Measurements from ENCODE around the gene CPNE9. TPM values are rescaled to one million over a fixed set of nuclear protein-coding genes. Genes with fewer than 3 reads are reported as not detected.

CPNE9 gene, protein sequence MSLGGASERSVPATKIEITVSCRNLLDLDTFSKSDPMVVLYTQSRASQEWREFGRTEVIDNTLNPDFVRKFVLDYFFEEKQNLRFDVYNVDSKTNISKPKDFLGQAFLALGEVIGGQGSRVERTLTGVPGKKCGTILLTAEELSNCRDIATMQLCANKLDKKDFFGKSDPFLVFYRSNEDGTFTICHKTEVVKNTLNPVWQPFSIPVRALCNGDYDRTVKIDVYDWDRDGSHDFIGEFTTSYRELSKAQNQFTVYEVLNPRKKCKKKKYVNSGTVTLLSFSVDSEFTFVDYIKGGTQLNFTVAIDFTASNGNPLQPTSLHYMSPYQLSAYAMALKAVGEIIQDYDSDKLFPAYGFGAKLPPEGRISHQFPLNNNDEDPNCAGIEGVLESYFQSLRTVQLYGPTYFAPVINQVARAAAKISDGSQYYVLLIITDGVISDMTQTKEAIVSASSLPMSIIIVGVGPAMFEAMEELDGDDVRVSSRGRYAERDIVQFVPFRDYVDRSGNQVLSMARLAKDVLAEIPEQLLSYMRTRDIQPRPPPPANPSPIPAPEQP
- total RNA-seq (2022) (not detected in 2 replicates), Bru-seq, nascent RNA (percentile 9 among the genes with signal in this experiment), BruChase-seq, experiment 1, labeled RNA remaining after a 2-hour chase (percentile 14 among the genes with signal in this experiment), BruChase-seq, experiment 2, labeled RNA remaining after a 6-hour chase (percentile 12 among the genes with signal in this experiment)
- long read RNA-seq, partial matches to known transcripts = 0 of 1 reads
- long read RNA-seq, other reads (novel, unspliced or antisense) = 1 of 1 reads

DNA sequence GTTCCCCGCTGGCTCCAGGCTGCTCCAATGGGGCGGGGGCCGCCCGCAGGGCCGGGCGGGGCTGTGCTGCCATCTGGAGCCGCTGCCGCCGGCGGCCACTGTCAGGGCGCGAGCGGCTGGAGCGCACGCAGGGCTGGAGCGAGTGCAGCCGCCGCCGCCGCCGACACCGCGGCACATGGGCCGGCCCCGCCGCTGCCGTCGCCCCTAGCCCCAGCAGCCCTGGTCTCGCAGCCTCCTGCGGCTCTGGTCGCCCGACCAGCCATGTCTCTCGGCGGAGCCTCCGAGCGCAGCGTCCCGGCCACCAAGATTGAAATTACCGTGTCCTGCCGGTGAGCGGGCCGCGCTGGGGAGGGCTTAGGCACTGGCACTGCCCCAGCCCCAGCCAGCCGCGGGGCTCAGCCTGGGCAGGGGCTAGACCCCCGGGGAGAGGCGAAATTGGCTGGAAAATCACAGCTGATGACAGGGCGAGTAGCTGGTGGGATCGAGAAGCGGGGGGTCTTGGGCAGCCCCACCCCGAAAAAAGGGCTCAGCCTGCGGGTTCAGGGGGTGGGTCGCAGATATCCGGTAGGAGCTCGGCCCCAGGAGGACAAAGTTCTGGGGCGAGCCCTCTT is at the start of gene CPNE9:
TSS of gene CPNE9 (plus strand) at position 98 of the 611 bp plus-strand sequence. CDS start at position 262, 164 bp downstream.
- POLR2A ChIA-PET = no interaction called here
- Mint-ChIP-seq H3K27me3 (ENCODE audit: insufficient read depth, unreplicated experiment) (peaks cover 15% of the 10 kb centered on the region), H3K27ac (ENCODE audit: unreplicated experiment) (no peak within 1 kb of the TSS), H3K36me3 (ENCODE audit: insufficient read depth, unreplicated experiment) (no peaks in the 10 kb centered on the region), H3K4me1 (ENCODE audit: low read depth, unreplicated experiment) (no peaks in the 10 kb centered on the region), H3K9me3 (ENCODE audit: unreplicated experiment) (no peaks in the 10 kb centered on the region), H3K4me3 (ENCODE audit: unreplicated experiment) (peak within 1 kb of the TSS; percentile 78)
- Histone ChIP-seq H3K4me1 (0 out of 2 replicates have a peak, but pooled peaks cover 5% of the 10 kb centered on the region), H3K9me3 (no peaks in the 10 kb centered on the region), H3K27me3 (replicated peaks; ENCODE audit: control insufficient read depth, insufficient read depth, low read length) (no peaks in the 10 kb centered on the region; the same call in 1 of the 2 replicates), H3K36me3 (ENCODE audit: control insufficient read depth, insufficient read depth, low read length) (no peaks in the 10 kb centered on the region), H3K4me3 (ENCODE audit: low read depth, low read length) (peak within 1 kb of the TSS; percentile 53)
- no TSS peak for BruUV-seq (replicated peaks)
- CTCF ChIA-PET = no interaction called here
- intact Hi-C loops (cut with micrococcal nuclease; ENCODE audit: unreplicated experiment) = loop anchor here (10.0 kb wide), 1 partner anchor 199 kb away; no protein-coding TSS in a partner anchor
- TF ChIP-seq, protein P1, sequence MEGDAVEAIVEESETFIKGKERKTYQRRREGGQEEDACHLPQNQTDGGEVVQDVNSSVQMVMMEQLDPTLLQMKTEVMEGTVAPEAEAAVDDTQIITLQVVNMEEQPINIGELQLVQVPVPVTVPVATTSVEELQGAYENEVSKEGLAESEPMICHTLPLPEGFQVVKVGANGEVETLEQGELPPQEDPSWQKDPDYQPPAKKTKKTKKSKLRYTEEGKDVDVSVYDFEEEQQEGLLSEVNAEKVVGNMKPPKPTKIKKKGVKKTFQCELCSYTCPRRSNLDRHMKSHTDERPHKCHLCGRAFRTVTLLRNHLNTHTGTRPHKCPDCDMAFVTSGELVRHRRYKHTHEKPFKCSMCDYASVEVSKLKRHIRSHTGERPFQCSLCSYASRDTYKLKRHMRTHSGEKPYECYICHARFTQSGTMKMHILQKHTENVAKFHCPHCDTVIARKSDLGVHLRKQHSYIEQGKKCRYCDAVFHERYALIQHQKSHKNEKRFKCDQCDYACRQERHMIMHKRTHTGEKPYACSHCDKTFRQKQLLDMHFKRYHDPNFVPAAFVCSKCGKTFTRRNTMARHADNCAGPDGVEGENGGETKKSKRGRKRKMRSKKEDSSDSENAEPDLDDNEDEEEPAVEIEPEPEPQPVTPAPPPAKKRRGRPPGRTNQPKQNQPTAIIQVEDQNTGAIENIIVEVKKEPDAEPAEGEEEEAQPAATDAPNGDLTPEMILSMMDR (IDR thresholded peaks at IDR 0.05; ENCODE audit: insufficient read depth in 1 of 2, low read depth in 1 of 2, low read length in 1 of 2, severe bottlenecking in 1 of 2, unreplicated experiment in 1 of 2) = no peak
- DNase-seq = peak in 1 of 2 experiments; percentile 34

DNA sequence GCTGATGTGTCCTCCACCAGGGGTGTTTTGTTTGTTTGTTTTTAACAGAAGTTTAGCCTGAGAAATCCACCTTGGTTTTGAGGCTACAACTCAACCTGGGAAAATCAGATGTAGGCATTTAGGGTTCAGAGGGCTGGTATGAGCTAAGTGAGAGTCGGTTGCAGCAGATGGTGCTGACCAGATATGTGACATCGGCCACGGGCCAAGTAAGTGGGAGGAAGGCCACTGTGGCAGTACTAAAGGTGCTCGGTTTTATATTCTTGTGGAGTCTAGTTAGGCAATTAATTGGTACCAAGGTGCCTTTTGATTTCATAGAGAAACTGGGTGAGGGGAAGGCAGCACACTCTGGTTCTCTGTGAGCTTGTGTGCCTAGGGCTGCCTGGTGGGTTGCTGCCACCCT is 43.8 kb upstream of the CPNE9 start:
- Histone ChIP-seq H3K27me3 (replicated peaks; ENCODE audit: control insufficient read depth, insufficient read depth, low read length) (no peaks in the 10 kb centered on the region), H3K36me3 (ENCODE audit: control insufficient read depth, insufficient read depth, low read length) (0 out of 2 replicates have a peak, but pooled peaks cover 1% of the 10 kb centered on the region), H3K9me3 (no peaks in the 10 kb centered on the region), H3K4me3 (ENCODE audit: low read depth, low read length) (no peak overlapping the region), H3K4me1 (no peaks in the 10 kb centered on the region)
- H3K27ac Mint-ChIP-seq (ENCODE audit: unreplicated experiment) = no peak overlapping the region
- H3K4me3 Mint-ChIP-seq (ENCODE audit: unreplicated experiment) = no peak overlapping the region
- H3K4me1 Mint-ChIP-seq (ENCODE audit: low read depth, unreplicated experiment) = no peaks in the 10 kb centered on the region
- H3K9me3 Mint-ChIP-seq (ENCODE audit: unreplicated experiment) = no peaks in the 10 kb centered on the region
- BruUV-seq (replicated peaks) = no TSS peak
- DNase-seq = no peak
- TF ChIP-seq, protein P1 (IDR thresholded peaks at IDR 0.05; ENCODE audit: insufficient read depth in 1 of 2, low read depth in 1 of 2, low read length in 1 of 2, severe bottlenecking in 1 of 2, unreplicated experiment in 1 of 2) = no peak
- intact Hi-C loops (cut with micrococcal nuclease; ENCODE audit: unreplicated experiment) = no loop called here
- H3K36me3 Mint-ChIP-seq (ENCODE audit: insufficient read depth, unreplicated experiment) = peaks cover 34% of the 10 kb centered on the region
- H3K27me3 Mint-ChIP-seq (ENCODE audit: insufficient read depth, unreplicated experiment) = no peaks in the 10 kb centered on the region
- CTCF ChIA-PET = interaction anchor here (0.6 kb wide), 1 partner anchor 21 kb away, joined by 3 read pairs; no protein-coding TSS in a partner anchor
- POLR2A ChIA-PET = interaction anchor here (0.7 kb wide), 1 partner anchor 168 kb away, joined by 9 read pairs; no protein-coding TSS in a partner anchor

DNA sequence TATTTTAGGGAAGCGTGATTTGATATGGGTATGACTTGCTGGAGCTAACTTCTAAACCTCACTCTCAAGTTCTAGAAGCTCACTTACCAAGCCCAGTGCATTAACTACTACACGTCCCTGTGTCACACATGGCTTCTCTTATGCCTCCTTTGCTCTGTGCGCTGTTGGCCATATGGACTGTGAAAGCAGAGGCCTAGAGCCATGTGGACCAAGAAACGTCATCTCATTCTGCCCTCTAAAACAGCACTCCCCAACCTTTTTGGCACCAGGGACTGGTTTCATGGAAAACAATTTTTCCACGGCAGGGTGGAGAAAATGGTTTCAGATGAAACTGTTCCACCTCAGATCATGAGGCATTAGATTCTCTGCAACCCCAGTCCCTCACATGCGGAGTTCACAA is 42.7 kb upstream of the CPNE9 start:
- no peak overlapping the region for H3K27ac Mint-ChIP-seq (ENCODE audit: unreplicated experiment)
- no peaks in the 10 kb centered on the region for H3K9me3 Mint-ChIP-seq (ENCODE audit: unreplicated experiment)
- H3K36me3 ChIP-seq (ENCODE audit: control insufficient read depth, insufficient read depth, low read length) = 0 out of 2 replicates have a peak, but pooled peaks cover 1% of the 10 kb centered on the region
- intact Hi-C loops (cut with micrococcal nuclease; ENCODE audit: unreplicated experiment) = no loop called here
- no peak overlapping the region for H3K4me3 ChIP-seq (ENCODE audit: low read depth, low read length)
- no peaks in the 10 kb centered on the region for H3K9me3 ChIP-seq
- TF ChIP-seq, protein P1 (IDR thresholded peaks at IDR 0.05; ENCODE audit: insufficient read depth in 1 of 2, low read depth in 1 of 2, low read length in 1 of 2, severe bottlenecking in 1 of 2, unreplicated experiment in 1 of 2) = no peak
- ChIA-PET CTCF (no interaction called here), POLR2A (no interaction called here)
- H3K36me3 Mint-ChIP-seq (ENCODE audit: insufficient read depth, unreplicated experiment) = peaks cover 38% of the 10 kb centered on the region
- no TSS peak for BruUV-seq (replicated peaks)
- DNase-seq = no peak
- no peak overlapping the region for H3K4me3 Mint-ChIP-seq (ENCODE audit: unreplicated experiment)
- no peaks in the 10 kb centered on the region for H3K4me1 Mint-ChIP-seq (ENCODE audit: low read depth, unreplicated experiment)
- H3K27me3 Mint-ChIP-seq (ENCODE audit: insufficient read depth, unreplicated experiment) = no peaks in the 10 kb centered on the region
- no peaks in the 10 kb centered on the region for H3K4me1 ChIP-seq
- no peaks in the 10 kb centered on the region for H3K27me3 ChIP-seq (replicated peaks; ENCODE audit: control insufficient read depth, insufficient read depth, low read length)
